NCI-H128 (cell line): Measurements from ENCODE around the gene PLCL2.

Source experiments
- DNase-seq: peaks from one replicate; lab custom pipeline; 2025; ENCODE audit not compliant: unreplicated experiment; lab: John Stamatoyannopoulos, UW

The PLCL2 gene

GRCh38 chr3:16913264-16913580 is 28.5 kb downstream of the PLCL2 start:
- no peak for DNase-seq

- no peak for DNase-seq
These were observed 32.1 kb downstream of the PLCL2 start for GRCh38 chr3:16916840-16917239.

GRCh38 chr3:16917256-16917935 is 32.6 kb downstream of the PLCL2 start:
- DNase-seq = no peak

GRCh38 chr3:16917980-16918682 is 33.4 kb downstream of the PLCL2 start:
- DNase-seq = no peak

- DNase-seq = no peak
These were observed 33.9 kb downstream of the PLCL2 start for GRCh38 chr3:16918683-16919025.

- no peak for DNase-seq
These were observed 38.4 kb downstream of the PLCL2 start for GRCh38 chr3:16923112-16923511.

GRCh38 chr3:16927485-16927884 is 42.7 kb downstream of the PLCL2 start:
- no peak for DNase-seq

- no peak for DNase-seq
These were observed 43.8 kb downstream of the PLCL2 start for GRCh38 chr3:16928386-16929132.

GRCh38 chr3:16929311-16929710 is 44.6 kb downstream of the PLCL2 start:
- no peak for DNase-seq

GRCh38 chr3:16932877-16933276 is 48.1 kb downstream of the PLCL2 start:
- no peak for DNase-seq

- no peak for DNase-seq
These were observed 51.0 kb downstream of the PLCL2 start for GRCh38 chr3:16935781-16936180.

GRCh38 chr3:16936233-16936632 is 51.5 kb downstream of the PLCL2 start:
- DNase-seq = no peak

- DNase-seq = no peak
These were observed 52.0 kb downstream of the PLCL2 start for GRCh38 chr3:16936676-16937230.

- DNase-seq = no peak
These were observed 52.6 kb downstream of the PLCL2 start for GRCh38 chr3:16937326-16937845.

GRCh38 chr3:16940769-16941700 is 56.3 kb downstream of the PLCL2 start:
- no peak for DNase-seq

- no peak for DNase-seq
These were observed 58.2 kb downstream of the PLCL2 start for GRCh38 chr3:16942955-16943354.

- no peak for DNase-seq
These were observed 59.1 kb downstream of the PLCL2 start for GRCh38 chr3:16943857-16944256.

GRCh38 chr3:16944356-16944755 is 59.6 kb downstream of the PLCL2 start:
- DNase-seq = no peak

- no peak for DNase-seq
These were observed 60.6 kb downstream of the PLCL2 start for GRCh38 chr3:16945330-16945729.

GRCh38 chr3:16950282-16950681 is 65.5 kb downstream of the PLCL2 start:
- no peak for DNase-seq

GRCh38 chr3:16950845-16951244 is 66.1 kb downstream of the PLCL2 start:
- no peak for DNase-seq
